ENCODE results near the gene SPRR4.

DNA sequence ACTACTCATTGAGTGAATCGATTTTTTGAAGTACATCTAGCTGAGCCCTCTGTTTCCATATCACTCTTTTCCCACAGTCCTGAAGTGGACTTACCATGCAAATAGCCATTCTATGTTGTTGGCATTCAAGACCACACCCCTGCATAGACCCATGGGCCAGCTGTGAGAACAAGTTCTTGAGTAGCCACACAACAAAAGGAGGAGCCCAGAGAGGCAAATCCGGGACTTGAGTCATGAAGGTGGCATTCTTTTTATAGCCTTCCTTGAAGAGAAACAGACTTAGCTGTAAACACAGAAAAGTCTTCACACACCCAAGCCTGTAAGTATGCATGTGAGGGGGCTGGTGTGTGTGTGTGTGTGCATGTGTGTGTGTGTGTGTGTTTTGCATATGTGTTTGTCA lies 37.3 kb upstream of the SPRR4 start:
- TF ChIP-seq SPI1 (IDR thresholded peaks at IDR 0.05; ENCODE audit: borderline replicate concordance, low read depth): no peak
- TF ChIP-seq, protein P1, sequence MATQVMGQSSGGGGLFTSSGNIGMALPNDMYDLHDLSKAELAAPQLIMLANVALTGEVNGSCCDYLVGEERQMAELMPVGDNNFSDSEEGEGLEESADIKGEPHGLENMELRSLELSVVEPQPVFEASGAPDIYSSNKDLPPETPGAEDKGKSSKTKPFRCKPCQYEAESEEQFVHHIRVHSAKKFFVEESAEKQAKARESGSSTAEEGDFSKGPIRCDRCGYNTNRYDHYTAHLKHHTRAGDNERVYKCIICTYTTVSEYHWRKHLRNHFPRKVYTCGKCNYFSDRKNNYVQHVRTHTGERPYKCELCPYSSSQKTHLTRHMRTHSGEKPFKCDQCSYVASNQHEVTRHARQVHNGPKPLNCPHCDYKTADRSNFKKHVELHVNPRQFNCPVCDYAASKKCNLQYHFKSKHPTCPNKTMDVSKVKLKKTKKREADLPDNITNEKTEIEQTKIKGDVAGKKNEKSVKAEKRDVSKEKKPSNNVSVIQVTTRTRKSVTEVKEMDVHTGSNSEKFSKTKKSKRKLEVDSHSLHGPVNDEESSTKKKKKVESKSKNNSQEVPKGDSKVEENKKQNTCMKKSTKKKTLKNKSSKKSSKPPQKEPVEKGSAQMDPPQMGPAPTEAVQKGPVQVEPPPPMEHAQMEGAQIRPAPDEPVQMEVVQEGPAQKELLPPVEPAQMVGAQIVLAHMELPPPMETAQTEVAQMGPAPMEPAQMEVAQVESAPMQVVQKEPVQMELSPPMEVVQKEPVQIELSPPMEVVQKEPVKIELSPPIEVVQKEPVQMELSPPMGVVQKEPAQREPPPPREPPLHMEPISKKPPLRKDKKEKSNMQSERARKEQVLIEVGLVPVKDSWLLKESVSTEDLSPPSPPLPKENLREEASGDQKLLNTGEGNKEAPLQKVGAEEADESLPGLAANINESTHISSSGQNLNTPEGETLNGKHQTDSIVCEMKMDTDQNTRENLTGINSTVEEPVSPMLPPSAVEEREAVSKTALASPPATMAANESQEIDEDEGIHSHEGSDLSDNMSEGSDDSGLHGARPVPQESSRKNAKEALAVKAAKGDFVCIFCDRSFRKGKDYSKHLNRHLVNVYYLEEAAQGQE (IDR thresholded peaks at IDR 0.05; ENCODE audit: insufficient replicate concordance, low read depth): no peak

Data from HL-60 (cell line).